Sigmoid colon (tissue), 4 donors: Measurements from ENCODE around the gene CAPN12.

Experiments used
- EP300 ChIP-seq, 4 donors: sonication (generic); formaldehyde crosslinking; IDR thresholded peaks; one replicate each; pipeline ENCODE4 v1.6.1; 2017; ENCODE audit warnings: antibody characterized with exemption in 4 of 4
- POLR2A ChIP-seq, 2 donors: fragments of 450-650 bp; IDR thresholded peaks; one replicate each; pipeline ENCODE4 v1.6.1; 2016; ENCODE audit warnings: antibody characterized with exemption in 2 of 2, mild to moderate bottlenecking in 2 of 2, moderate library complexity in 2 of 2
- POLR2AphosphoS5 ChIP-seq, 4 donors: sonication (generic); formaldehyde crosslinking; IDR thresholded peaks; one replicate each; pipeline ENCODE4 v1.6.1; 2017; ENCODE audit warnings: antibody characterized with exemption in 4 of 4
- TF ChIP-seq, protein P1 (sequence below), 4 experiments: fragments of 450-650 bp in 3 of 4; fragments of 200-600 bp in 1 of 4; IDR thresholded peaks; one replicate each; pipeline ENCODE4 v1.5.1; 2016 to 2019; ENCODE audit warnings: antibody characterized with exemption in 4 of 4, mild to moderate bottlenecking in 3 of 4, moderate library complexity in 2 of 4

DNA sequence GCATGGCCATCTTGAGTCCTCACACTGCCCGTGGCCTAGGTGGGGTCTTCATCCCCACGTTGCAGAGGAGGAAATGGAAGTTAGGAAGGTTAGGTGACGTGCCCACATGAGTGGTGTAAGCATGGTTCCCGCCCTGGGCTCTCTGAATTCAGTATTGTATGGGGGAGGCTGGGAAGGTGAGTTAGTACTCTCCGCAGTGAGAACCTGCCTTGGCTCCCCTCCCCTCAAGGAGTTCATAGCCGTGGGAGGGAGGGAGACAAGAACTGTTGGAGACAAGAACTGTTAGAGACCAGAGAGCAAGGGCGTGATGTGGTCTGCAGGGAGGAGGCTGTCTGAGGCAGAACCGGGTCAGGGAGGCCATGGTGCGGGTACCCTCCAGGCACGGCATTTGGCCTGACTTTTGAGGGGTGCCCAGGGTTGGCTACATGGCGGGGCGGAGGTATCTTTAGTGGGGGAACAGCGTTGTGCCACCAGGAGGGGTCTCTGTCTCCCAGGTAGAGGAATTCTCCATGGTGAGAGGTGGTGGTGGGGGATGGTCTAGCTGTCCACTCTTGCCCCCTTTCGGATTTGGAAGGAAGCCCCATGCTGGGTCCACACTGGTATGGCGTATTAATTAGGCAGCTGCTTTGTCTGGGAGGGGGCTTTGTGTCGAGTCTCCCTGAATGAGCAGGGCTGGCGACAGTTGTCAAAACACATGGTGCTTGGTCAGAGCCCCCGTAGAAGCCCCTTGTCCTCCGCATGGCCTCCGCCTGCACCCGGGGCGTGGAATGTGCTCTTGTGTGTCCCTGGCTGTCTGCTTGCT is 45.8 kb downstream of the CAPN12 start:
- no peak for TF ChIP-seq POLR2A (IDR thresholded peaks at IDR 0.05)
- TF ChIP-seq, protein P1, sequence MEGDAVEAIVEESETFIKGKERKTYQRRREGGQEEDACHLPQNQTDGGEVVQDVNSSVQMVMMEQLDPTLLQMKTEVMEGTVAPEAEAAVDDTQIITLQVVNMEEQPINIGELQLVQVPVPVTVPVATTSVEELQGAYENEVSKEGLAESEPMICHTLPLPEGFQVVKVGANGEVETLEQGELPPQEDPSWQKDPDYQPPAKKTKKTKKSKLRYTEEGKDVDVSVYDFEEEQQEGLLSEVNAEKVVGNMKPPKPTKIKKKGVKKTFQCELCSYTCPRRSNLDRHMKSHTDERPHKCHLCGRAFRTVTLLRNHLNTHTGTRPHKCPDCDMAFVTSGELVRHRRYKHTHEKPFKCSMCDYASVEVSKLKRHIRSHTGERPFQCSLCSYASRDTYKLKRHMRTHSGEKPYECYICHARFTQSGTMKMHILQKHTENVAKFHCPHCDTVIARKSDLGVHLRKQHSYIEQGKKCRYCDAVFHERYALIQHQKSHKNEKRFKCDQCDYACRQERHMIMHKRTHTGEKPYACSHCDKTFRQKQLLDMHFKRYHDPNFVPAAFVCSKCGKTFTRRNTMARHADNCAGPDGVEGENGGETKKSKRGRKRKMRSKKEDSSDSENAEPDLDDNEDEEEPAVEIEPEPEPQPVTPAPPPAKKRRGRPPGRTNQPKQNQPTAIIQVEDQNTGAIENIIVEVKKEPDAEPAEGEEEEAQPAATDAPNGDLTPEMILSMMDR (IDR thresholded peaks at IDR 0.05): no peak
- no peak for TF ChIP-seq POLR2AphosphoS5 (IDR thresholded peaks at IDR 0.05)
- TF ChIP-seq EP300 (IDR thresholded peaks at IDR 0.05): no peak
